Vagina (tissue), 2 donors: Measurements from ENCODE around the gene USP43. TPM values are rescaled to one million over a fixed set of nuclear protein-coding genes. Genes with fewer than 3 reads are reported as not detected.

Experiments used
- DNase-seq, 2 donors: peaks; one replicate each; pipeline ENCODE4 v3.0.0-alpha.2; 2017; ENCODE audit errors: extremely low spot score in 2 of 2
- H3K27ac ChIP-seq: fragments of 200-600 bp; sonication (generic); one replicate; pipeline ENCODE4 v1.5.1; 2019
- H3K27me3 ChIP-seq: fragments of 200-600 bp; sonication (generic); one replicate; pipeline ENCODE4 v1.5.1; 2019
- H3K36me3 ChIP-seq, 2 donors: fragments of 200-600 bp; sonication (generic); one replicate each; pipeline ENCODE4 v1.5.1; 2017 to 2019
- H3K4me1 ChIP-seq: fragments of 200-600 bp; sonication (generic); one replicate; pipeline ENCODE4 v1.5.1; 2019
- H3K4me3 ChIP-seq, 2 donors: fragments of 200-600 bp; sonication (generic); 1 replicate in 1 of 2; 2 replicates in 1 of 2; pipeline ENCODE4 v1.5.1; 2016 to 2019
- H3K9me3 ChIP-seq: fragments of 200-600 bp; sonication (generic); one replicate; pipeline ENCODE4 v1.5.1; 2019
- POLR2A ChIP-seq, 2 donors: fragments of 450-650 bp; IDR thresholded peaks; one replicate each; pipeline ENCODE4 v1.6.1; 2017; ENCODE audit warnings: antibody characterized with exemption in 2 of 2, mild to moderate bottlenecking in 2 of 2, moderate library complexity in 2 of 2
- POLR2AphosphoS5 ChIP-seq, 2 donors: sonication (generic); formaldehyde crosslinking; IDR thresholded peaks; one replicate each; pipeline ENCODE4 v1.9.0; 2017; ENCODE audit warnings: antibody characterized with exemption in 2 of 2, mild to moderate bottlenecking in 2 of 2, low read depth in 1 of 2; ENCODE audit not compliant: insufficient read depth in 1 of 2
- intact Hi-C: fragments of 100-400 bp; cut with DNase I; formaldehyde crosslinking; loops from one replicate; pipeline ENCODE4 v1.15.1; 2023
- total RNA-seq: library from RNA; depleted of rRNA; stranded (reverse); fragments of >200 nt; gene quantifications from one replicate; pipeline ENCODE4 v1.2.3, GENCODE V29; 2016
- TF ChIP-seq, protein P1 (sequence below), 3 experiments: fragments of 450-650 bp in 2 of 3; fragments of 200-600 bp in 1 of 3; sonication (generic) in 1 of 3; IDR thresholded peaks; one replicate each; pipeline ENCODE4 v1.5.1; 2017 to 2019; ENCODE audit warnings: antibody characterized with exemption in 3 of 3, mild to moderate bottlenecking in 2 of 3, moderate library complexity in 2 of 3

The USP43 gene
- total RNA-seq, 1 donor from 2014 or later = 5.6 TPM

GRCh38 chr17:9707948-9708347 lies 62.6 kb downstream of the USP43 start:
- Histone ChIP-seq H3K27ac (no peak overlapping the region), H3K4me1 (no peaks in the 10 kb centered on the region), H3K27me3 (no peaks in the 10 kb centered on the region), H3K4me3 (no peak overlapping the region), H3K9me3 (no peaks in the 10 kb centered on the region), H3K36me3 (no peaks in the 10 kb centered on the region)
- intact Hi-C loops = no loop called here
- TF ChIP-seq POLR2AphosphoS5 (IDR thresholded peaks at IDR 0.05; ENCODE audit: insufficient read depth in 1 of 2, low read depth in 1 of 2) (no peak), POLR2A (IDR thresholded peaks at IDR 0.05) (no peak)
- TF ChIP-seq, protein P1, sequence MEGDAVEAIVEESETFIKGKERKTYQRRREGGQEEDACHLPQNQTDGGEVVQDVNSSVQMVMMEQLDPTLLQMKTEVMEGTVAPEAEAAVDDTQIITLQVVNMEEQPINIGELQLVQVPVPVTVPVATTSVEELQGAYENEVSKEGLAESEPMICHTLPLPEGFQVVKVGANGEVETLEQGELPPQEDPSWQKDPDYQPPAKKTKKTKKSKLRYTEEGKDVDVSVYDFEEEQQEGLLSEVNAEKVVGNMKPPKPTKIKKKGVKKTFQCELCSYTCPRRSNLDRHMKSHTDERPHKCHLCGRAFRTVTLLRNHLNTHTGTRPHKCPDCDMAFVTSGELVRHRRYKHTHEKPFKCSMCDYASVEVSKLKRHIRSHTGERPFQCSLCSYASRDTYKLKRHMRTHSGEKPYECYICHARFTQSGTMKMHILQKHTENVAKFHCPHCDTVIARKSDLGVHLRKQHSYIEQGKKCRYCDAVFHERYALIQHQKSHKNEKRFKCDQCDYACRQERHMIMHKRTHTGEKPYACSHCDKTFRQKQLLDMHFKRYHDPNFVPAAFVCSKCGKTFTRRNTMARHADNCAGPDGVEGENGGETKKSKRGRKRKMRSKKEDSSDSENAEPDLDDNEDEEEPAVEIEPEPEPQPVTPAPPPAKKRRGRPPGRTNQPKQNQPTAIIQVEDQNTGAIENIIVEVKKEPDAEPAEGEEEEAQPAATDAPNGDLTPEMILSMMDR (IDR thresholded peaks at IDR 0.05) = no peak
- DNase-seq = no peak

DNA sequence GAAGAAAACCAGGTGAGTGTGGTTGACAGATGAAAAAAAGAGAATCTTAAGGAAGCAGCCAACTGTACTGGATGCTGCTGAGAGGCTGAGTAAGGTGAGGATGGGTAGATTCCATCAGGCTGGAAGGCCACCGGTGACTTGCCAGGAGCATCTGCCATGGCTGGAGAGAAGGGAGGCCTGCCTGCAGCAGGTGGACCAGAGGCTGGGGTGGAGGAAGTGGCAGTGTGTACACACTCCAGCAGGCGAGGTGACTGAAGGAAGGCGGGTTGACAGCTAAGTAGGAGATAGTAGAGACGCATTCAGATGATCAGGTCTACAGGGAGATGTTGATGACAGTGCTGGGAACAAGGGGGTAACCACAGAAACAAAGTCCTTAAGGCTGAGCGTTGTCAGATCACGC lies 69.5 kb downstream of the USP43 start:
- no peaks in the 10 kb centered on the region for H3K4me1 ChIP-seq
- intact Hi-C loops = no loop called here
- no peaks in the 10 kb centered on the region for H3K9me3 ChIP-seq
- no peaks in the 10 kb centered on the region for H3K27me3 ChIP-seq
- H3K27ac ChIP-seq = no peak overlapping the region
- H3K36me3 ChIP-seq = no peaks in the 10 kb centered on the region
- TF ChIP-seq POLR2A (IDR thresholded peaks at IDR 0.05) (no peak), POLR2AphosphoS5 (IDR thresholded peaks at IDR 0.05; ENCODE audit: insufficient read depth in 1 of 2, low read depth in 1 of 2) (no peak)
- TF ChIP-seq, protein P1 (IDR thresholded peaks at IDR 0.05) = no peak
- DNase-seq = no peak
- H3K4me3 ChIP-seq = no peak overlapping the region

DNA sequence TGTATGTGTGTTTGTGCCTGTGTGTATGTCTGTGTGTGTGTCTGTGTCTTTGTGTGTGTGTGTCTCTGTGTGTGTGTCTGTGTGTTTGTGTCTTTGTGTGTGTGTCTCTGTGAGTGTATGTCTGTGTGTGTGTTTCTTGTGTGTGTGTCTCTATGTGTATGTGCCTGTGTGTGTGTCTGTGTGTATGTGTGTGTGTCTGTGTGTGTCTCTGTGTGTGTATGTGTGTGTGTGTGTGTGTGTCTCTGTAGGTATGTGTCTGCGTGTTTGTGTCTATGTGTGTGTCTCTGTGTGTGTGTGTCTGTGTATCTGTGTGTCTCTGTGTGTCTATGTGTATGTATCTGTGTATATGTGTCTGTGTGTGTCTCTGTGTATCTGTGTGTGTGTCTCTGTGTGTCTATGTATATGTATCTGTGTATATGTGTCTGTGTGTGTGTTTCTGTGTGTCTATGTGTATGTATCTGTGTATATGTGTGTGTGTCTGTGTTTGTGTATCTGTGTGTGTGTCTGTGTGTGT lies 70.2 kb downstream of the USP43 start:
- Histone ChIP-seq H3K4me3 (no peak overlapping the region), H3K27ac (no peak overlapping the region), H3K27me3 (no peaks in the 10 kb centered on the region), H3K9me3 (no peaks in the 10 kb centered on the region), H3K4me1 (no peaks in the 10 kb centered on the region), H3K36me3 (no peaks in the 10 kb centered on the region)
- TF ChIP-seq POLR2A (IDR thresholded peaks at IDR 0.05) = no peak
- TF ChIP-seq POLR2AphosphoS5 (IDR thresholded peaks at IDR 0.05; ENCODE audit: insufficient read depth in 1 of 2, low read depth in 1 of 2) = no peak
- TF ChIP-seq, protein P1 (IDR thresholded peaks at IDR 0.05) = no peak
- intact Hi-C loops = no loop called here
- no peak for DNase-seq

GRCh38 chr17:9725575-9725974 lies 80.3 kb downstream of the USP43 start:
- Histone ChIP-seq H3K9me3 (no peaks in the 10 kb centered on the region), H3K36me3 (no peaks in the 10 kb centered on the region), H3K4me3 (no peak overlapping the region), H3K27ac (no peak overlapping the region), H3K4me1 (no peaks in the 10 kb centered on the region), H3K27me3 (no peaks in the 10 kb centered on the region)
- intact Hi-C loops = no loop called here
- TF ChIP-seq POLR2AphosphoS5 (IDR thresholded peaks at IDR 0.05; ENCODE audit: insufficient read depth in 1 of 2, low read depth in 1 of 2) (no peak), POLR2A (IDR thresholded peaks at IDR 0.05) (no peak)
- TF ChIP-seq, protein P1 (IDR thresholded peaks at IDR 0.05) = no peak
- DNase-seq = no peak

DNA sequence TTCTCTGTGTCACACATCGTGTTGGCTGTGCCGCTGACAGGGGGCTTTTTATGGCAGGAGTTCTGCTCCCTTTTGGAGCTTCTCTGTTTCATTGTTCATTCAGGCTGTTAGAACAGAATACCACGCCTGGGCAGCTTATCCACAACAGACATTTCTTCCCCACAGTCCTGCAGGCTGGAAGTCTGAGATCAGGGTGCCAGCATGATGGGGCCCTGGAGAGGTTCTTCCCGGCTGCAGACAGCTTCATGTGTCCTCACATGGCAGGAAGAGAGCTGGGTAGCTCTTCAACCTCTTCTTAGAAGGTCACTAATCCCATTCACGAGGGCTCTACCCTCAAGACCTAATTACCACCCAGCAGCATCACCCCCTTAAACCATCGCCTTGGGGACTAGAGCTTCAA lies 81.0 kb downstream of the USP43 start:
- no peaks in the 10 kb centered on the region for H3K4me1 ChIP-seq
- no peaks in the 10 kb centered on the region for H3K9me3 ChIP-seq
- TF ChIP-seq POLR2A (IDR thresholded peaks at IDR 0.05) (no peak), POLR2AphosphoS5 (IDR thresholded peaks at IDR 0.05; ENCODE audit: insufficient read depth in 1 of 2, low read depth in 1 of 2) (no peak)
- TF ChIP-seq, protein P1 (IDR thresholded peaks at IDR 0.05) = no peak
- DNase-seq = no peak
- no peak overlapping the region for H3K4me3 ChIP-seq
- H3K27ac ChIP-seq = no peak overlapping the region
- H3K36me3 ChIP-seq = no peaks in the 10 kb centered on the region
- intact Hi-C loops = no loop called here
- H3K27me3 ChIP-seq = no peaks in the 10 kb centered on the region
